GM21786 (cell line): ENCODE data around the gene CNNM3.
"Not testable (repeated sequence)": the region's sequence is repeated elsewhere in the genome, so short reads cannot be mapped to it uniquely, and the experiment has no call there.

ENCODE experiments used
- ATAC-seq: cut with Tn5 transposase; IDR thresholded peaks from one replicate; pipeline ENCODE4 v1.9.1; 2021; ENCODE audit not compliant: unreplicated experiment

The CNNM3 gene

GRCh38 chr2:96798733-96799622 is 17.1 kb upstream of the CNNM3 start:
- no peak for ATAC-seq

- ATAC-seq: no peak
These were observed 16.5 kb upstream of the CNNM3 start for GRCh38 chr2:96799623-96799935.

GRCh38 chr2:96800061-96801004 is 15.7 kb upstream of the CNNM3 start:
- no peak for ATAC-seq

- no peak for ATAC-seq
These were observed 14.9 kb upstream of the CNNM3 start for GRCh38 chr2:96801005-96801785.

- ATAC-seq: no peak
These were observed 14.1 kb upstream of the CNNM3 start for GRCh38 chr2:96801786-96802595.

GRCh38 chr2:96802721-96803120 is 13.3 kb upstream of the CNNM3 start:
- ATAC-seq: no peak

- no peak for ATAC-seq
These were observed 11.1 kb upstream of the CNNM3 start for GRCh38 chr2:96804986-96805385.

GRCh38 chr2:96805946-96806345 is 10.1 kb upstream of the CNNM3 start:
- ATAC-seq: not testable (repeated sequence)

GRCh38 chr2:96806468-96807126 is 9.5 kb upstream of the CNNM3 start:
- no peak for ATAC-seq

- ATAC-seq: no peak
These were observed 9.0 kb upstream of the CNNM3 start for GRCh38 chr2:96807127-96807471.

GRCh38 chr2:96808176-96808837 is 7.8 kb upstream of the CNNM3 start:
- no peak for ATAC-seq

- no peak for ATAC-seq
These were observed 6.7 kb upstream of the CNNM3 start for GRCh38 chr2:96809216-96809882.

- ATAC-seq: no peak
These were observed 5.9 kb upstream of the CNNM3 start for GRCh38 chr2:96809951-96810782.

GRCh38 chr2:96810783-96811192 is 5.3 kb upstream of the CNNM3 start:
- ATAC-seq: no peak

GRCh38 chr2:96811917-96812316 is 4.2 kb upstream of the CNNM3 start:
- ATAC-seq: no peak

GRCh38 chr2:96813656-96814055 is 2.4 kb upstream of the CNNM3 start:
- no peak for ATAC-seq

GRCh38 chr2:96815326-96816126 is 542 bp upstream of the CNNM3 start:
- no peak for ATAC-seq
